GM10266 (cell line): ENCODE results near the gene RPS6KA2.

Experiments
- DNase-seq: peaks from one replicate; pipeline ENCODE4 v3.0.0; 2012; ENCODE audit errors: extremely low spot score
- TF ChIP-seq, protein P1 (sequence below): IDR thresholded peaks from 2 replicates; pipeline ENCODE4 v1.5.1; 2012; ENCODE audit warnings: mild to moderate bottlenecking, low read depth; ENCODE audit not compliant: control insufficient read depth, insufficient read depth; ENCODE audit errors: missing control alignments

RPS6KA2 gene

DNA sequence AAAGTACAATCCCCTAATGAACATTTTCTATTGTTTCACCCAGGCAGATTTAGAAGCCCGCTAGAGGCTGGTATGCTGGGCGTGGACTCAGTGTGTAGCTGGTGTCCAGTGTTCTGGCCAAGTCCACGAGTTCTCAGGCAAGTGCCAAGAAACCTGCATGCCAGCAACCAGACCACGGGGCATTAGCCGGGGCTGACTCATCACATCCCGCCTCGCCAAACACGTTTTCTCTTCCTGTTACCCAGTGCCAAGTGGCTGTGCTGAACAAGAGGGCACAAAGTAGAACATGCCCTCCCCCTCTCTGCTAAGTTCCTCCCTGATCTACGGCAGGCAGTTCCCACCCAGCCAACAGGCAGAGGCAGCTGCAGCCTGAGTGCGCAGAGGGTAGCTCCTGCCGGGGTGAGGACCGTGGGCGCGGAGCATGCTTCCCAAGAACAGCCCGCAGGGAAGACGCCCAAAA lies 70.2 kb downstream of the RPS6KA2 start:
- TF ChIP-seq, protein P1, sequence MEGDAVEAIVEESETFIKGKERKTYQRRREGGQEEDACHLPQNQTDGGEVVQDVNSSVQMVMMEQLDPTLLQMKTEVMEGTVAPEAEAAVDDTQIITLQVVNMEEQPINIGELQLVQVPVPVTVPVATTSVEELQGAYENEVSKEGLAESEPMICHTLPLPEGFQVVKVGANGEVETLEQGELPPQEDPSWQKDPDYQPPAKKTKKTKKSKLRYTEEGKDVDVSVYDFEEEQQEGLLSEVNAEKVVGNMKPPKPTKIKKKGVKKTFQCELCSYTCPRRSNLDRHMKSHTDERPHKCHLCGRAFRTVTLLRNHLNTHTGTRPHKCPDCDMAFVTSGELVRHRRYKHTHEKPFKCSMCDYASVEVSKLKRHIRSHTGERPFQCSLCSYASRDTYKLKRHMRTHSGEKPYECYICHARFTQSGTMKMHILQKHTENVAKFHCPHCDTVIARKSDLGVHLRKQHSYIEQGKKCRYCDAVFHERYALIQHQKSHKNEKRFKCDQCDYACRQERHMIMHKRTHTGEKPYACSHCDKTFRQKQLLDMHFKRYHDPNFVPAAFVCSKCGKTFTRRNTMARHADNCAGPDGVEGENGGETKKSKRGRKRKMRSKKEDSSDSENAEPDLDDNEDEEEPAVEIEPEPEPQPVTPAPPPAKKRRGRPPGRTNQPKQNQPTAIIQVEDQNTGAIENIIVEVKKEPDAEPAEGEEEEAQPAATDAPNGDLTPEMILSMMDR = no peak
- DNase-seq = no peak

DNA sequence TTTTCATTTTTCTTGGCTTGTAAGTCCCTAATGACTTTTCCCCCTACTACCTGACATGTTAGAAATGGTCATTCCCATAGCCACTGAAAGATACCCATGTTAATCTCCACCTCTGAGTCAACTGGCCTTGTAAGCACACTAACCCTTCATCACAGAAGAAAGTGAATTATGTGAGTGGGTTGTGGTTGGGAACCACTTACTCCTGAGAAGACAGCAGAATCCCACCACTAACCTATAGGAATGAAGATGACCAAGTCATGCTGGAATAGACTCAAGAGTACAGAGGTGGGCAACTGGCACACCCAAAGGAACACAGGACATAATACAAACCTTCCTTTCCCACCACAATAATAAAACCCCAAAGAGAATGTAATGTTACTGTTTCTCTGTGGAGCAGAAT lies 70.7 kb downstream of the RPS6KA2 start:
- TF ChIP-seq, protein P1 = no peak
- DNase-seq = no peak

DNA sequence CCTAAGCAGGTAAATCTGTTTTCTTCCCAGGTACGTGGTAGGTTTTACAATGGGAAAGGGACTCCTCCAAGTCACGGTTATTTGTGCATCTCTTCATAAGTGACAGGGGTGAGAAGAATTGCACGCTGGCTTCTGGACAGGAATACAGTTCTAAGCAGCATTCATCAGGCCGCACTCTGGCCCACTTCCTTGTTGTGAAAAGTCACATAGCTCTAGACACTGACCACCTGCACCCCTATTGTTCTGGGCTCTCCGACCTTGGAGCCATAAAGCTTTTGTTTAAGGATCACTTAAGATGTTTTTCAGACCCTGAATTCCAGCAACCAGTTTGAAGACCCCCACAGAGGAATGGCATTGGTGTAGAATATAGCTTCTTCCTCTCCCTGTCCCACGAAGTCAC lies 72.0 kb downstream of the RPS6KA2 start:
- DNase-seq = no peak
- TF ChIP-seq, protein P1 = no peak

DNA sequence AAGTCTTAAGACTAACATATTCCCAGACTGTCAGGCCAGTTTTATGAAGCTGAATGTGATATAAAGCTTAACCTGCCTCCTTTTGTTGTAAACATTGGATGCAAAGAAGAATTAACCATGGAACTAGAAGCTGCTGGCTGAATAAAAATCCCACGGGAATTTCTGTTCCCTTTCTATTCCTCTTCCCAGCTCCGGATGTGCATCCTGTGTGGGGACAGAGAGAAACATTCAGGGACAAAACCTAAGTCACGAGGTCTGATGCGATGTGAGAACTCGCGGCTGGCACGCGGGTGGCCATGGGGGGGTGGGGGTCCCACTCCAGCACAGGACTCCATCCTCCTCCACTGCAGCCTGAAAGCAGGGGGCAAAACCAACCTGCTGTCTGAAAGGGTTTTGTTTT lies 72.7 kb downstream of the RPS6KA2 start:
- TF ChIP-seq, protein P1 = no peak
- no peak for DNase-seq

DNA sequence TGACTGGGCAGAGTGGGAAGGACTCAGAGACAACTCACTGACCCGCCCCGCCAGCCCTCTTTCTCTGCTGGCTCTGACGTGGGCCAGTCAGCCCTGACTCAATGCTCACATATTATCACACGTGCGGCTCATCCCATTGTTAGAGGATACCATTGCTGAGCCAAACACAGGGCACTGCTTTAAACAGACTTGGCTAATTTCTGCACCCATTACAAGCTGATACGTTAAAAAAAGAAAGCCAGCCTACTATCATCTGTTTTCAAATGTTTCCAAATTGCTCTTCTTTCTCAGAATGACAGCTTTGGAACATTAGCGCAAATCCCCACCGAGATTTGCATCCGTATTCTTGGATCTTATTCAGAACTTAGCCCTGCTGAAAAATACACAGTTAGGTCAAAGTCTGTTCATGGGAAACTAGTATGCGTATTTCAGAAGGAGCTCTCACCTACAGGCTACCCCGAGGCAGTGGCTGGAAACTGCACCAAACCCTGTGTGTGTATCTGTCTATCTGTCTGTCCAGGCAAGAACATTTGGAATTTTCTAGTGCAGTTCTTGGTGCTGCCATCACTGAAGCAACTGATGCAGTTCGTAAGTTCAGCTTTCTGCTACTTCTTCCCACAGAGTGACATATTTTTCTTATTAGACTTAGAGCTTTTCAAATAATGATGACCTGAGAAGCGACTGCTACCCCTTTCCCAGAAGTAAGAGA lies 73.3 kb downstream of the RPS6KA2 start:
- TF ChIP-seq, protein P1 = no peak
- DNase-seq = no peak

DNA sequence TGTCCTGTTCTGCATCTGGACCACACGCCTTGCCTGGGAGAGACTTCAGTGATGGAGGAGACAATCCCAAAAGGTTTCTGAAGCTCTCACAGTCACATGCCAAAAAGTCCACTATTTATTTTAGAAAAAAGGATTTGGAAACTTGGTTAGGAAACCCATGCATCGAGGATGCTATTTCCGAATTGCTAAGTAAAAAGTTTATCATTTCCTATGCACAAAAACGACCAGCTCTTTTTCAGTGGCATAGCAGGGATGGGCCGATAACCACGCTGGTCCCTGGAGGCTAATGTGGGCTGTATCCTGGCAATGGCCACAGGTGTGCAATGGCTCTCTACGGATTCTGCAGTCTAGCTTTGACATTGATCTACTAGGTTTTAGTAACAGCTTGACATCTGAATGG lies 74.5 kb downstream of the RPS6KA2 start:
- DNase-seq = no peak
- TF ChIP-seq, protein P1 = no peak

DNA sequence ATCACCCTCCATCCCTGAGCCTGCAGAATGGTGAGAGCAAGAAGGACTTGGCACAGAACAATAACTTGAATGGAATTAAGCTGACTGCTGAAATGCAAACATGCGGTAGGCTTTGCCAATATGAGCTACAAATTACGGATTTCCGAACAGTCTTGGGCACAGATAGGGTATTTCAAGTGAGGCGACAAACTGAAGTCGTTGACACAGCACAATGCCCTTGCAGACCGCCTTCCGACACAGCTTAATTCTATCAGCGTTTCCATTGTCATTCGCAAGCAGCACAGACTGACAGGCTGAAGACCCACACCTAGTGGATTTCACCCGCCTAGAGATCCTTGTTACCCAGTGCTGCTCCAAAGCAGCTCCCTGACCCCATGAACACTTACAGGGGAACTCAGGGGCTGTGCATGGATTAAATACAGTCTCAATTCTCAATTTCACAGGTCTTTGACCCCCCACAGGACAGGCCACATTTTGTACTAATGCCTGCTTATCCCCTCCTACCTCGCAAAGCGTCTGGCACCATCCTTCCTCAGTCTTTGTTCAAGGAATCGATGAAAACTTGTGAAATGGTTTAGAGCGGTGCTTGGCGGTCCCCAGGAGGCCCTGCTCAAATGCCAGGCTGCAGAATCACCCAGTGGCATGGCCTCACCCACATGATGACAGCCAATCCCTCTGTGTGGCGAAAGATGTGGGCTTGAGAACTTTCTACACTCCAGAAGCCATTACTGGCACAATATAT lies 75.1 kb downstream of the RPS6KA2 start:
- no peak for DNase-seq
- TF ChIP-seq, protein P1 = no peak
